ENCODE results near the gene MRPL2. TPM values are rescaled to one million over a fixed set of nuclear protein-coding genes. Genes with fewer than 3 reads are reported as not detected.
"Not testable (repeated sequence)": the region's sequence is repeated elsewhere in the genome, so short reads cannot be mapped to it uniquely, and the experiment has no call there.

The MRPL2 gene
- total RNA-seq, 1 donor from 2014 or later: 17.3 TPM

DNA sequence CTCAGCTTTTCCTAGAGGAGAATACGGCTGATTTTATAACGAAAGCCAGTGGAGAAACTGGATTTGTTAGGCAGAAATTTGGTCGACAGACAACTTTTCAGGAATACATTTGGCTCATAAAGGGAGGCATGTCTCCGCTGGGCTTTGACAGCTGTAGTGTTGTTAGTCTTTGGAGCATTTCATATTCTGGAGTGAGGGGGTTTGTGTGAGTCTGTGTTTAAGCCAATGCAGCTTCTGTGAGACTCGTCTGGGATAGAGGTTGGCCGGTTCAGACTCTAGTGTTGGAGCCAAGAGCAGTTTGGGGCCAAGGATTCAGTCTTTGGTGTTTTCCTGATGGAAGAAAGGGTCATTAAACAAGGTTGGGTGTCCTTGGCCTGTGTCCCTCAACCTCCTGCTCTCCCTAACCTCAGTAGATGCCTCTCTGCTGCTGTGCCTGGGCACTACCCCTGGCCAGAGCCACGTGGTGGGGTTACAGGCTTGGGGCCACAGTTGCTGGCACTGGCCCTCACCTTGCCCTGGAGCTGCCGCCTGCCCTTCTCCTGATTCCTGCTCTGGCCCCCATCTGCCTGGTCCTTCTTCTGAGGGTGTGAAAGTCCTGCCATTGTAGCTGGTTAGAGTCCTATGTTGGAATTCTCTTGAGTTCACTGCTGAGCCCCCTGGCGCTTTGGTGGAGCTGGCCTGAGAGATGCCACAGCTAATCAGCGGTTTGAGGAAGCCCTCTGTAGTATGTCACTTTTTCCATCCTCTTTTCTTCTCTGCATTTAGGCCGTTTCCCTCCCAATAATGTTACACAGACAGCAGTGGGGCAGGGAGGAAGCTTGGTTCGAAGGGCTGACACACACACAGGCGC lies 23.8 kb upstream of the MRPL2 start:
- DNase-seq: peak; percentile 54

DNA sequence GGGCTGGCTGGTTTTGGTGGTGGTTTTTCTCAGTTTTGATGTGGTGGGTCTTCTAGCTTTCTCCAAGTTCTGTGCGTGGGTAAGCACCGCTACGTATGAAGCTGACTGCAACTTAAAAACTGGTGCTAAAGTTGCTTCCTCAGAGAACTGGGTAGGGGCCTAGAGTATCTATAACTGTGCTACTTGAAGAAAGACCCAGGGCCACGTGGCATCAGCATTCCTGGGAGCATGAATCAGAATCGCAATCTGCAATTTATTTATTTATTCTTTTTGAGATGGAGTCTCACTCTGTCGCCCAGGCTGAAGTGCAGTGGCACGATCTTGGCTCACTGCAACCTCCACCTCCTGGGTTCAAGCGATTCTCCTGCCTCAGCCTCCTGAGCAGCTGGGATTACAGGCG lies 22.7 kb upstream of the MRPL2 start:
- DNase-seq: not testable (repeated sequence)

DNA sequence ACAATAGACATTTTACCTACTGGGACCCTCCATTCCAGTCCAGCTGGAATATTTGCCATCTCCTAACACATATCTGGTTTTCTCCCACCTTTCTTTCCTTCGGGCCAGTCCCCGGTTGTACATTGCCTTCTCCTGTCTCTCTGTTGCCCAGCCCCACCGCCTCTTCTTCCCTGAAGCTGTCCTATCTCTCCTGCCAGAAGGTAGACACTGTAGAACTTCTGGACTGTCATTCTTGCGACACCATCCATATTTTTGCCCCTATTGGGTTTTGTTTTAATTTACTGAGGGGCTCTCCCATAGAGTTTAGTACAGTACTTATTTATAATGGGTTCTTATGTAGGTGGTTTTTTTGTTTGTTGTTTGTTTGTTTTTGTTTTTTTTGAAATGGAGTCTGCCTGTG lies 21.8 kb upstream of the MRPL2 start:
- no peak for DNase-seq

DNA sequence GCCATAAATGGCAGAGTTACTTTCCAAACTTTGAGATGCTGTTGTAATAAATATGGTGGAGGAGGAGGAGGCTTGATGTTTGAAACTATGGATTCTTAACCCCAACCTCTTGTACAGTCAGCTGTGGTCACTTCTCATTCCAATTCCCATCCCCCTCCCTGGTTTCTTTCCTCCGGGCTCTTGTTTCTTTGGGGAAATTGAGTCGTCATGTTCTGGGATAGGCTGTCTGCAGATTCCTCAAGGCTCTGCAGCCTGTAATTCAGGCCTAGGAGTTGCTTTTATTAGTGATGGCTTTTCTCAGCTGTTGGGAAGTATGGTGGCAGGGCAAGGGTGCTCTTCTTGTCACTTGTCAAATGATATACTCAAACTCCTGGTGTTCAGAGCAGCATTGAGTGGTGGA lies 19.5 kb upstream of the MRPL2 start:
- no peak for DNase-seq

DNA sequence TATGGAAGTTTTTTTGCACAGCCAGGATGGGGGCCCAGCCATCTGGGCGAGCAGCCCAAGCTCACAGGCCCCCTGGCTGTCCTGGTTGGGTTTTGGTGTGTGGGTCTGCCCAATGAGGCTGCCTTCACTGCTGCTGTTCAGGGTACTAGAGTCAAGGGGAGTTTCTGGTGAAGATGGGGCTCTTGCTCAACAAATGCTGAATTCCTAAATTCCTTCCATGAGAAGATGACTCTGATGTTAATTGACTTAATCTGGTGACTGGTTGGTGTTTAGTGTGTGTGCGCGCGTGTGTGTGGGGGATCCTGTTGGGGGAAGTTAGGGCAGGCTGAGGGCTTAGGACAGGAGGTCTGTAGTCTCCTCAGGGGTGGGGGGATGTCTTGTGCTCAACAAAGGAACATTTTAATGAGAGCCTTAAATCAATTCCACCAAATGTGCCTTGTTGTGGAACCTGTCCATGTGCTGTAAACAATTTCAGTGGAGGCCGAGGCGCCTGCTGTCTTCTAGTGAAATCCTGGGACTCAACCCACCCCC lies 18.8 kb upstream of the MRPL2 start:
- DNase-seq: peak; percentile 82

DNA sequence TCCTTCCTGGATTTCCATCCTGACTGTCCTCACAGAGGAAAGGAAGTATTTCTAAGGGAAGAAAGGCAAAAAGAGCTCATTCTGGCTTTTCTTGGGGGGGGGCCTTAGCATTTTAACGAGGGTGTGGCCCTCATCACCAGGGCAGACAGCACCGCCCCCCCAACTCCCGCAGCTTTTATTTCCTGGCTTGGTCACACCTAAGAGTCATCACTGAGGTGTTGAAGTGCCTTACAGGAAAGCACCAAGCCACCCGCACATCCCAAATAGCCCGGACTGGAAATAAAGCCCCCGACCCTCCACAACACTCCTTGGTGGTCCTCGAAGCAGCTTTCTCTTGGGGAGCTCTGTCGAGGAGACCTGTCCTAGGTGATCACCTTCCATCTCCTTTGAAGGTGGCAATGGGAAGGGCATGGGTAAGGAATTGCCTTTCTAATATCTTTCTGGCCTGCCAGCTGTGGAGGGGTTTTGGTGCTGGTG lies 18.1 kb upstream of the MRPL2 start:
- no peak for DNase-seq

DNA sequence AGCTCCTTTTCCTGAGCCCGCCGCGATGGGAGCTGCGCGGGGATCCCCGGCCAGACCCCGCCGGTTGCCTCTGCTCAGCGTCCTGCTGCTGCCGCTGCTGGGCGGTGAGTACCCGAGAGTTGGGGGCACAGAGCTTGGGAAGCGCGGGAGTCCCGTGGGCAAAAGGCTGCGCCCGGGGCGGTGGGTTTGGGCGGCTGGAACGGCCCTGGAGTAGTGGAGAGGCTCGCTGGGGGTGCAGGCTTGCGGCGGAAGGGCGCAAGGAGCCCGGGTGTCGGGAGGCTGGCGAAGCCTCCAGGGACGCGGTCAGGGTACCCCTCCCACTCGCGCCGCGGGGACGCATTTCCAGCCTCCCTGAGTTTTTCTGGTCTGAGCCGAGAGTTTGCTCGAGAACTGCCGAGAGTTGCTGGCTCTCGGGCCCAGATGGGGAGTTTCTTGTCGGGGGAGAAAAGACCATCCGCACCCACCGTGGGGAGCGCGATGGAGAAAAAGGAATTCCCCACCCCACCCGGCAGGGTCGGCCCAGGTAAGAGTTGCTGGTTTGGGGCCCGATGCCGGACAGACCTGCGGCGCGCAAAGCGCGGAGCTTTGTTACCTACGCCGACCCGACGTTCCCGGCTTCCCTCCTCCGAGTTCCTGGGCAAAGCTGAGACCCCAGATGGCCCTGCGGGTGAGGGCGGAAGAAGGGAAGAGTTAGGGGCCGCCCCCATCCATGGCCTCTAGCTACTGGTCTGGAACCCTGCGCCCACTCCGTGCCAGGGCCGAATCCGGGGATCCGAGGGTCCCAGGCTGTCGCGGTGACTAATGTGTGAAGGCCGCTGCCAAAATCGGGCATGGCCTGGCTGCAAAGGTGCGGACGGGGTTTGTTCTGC lies 17.5 kb upstream of the MRPL2 start:
- DNase-seq: no peak

DNA sequence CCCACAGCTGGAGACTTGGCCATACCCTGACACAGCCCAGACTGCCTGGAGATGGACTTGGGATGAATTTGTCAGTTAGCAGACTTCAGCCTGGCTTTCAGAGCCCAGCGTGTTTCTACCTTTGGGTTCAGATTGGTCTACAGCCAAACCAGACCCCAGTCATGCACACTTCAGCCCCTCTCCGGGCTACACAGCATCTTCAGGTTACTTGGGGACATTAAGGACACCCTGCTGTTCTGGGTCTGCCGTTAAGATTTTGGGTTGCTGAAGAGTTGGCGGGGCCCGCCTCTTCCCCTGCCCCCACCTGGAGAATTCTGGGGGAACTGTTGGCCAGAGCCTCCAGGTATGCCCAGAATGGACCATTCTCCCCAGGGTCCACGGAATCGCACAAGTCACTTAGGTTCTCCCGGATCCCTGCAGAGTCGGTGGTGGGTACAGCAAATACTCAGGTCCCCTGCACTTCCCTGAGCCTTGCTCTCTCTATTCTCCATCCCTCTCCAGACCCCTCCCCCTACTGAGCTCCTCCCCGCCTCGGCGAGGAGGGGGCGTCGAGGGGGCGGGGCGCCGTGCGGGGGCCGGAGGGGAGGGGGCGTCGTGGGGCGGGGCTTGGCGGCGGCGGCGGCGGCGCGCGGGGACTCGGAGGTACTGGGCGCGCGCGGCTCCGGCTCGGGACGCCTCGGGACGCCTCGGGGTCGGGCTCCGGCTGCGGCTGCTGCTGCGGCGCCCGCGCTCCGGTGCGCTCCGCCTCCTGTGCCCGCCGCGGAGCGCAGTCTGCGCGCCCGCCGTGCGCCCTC lies 16.6 kb upstream of the MRPL2 start, which contains the start of gene PTK7:
TSS of gene PTK7 (plus strand) at position 645 of the 794 bp plus-strand sequence. CDS start 175 bp downstream, outside the sequence.
- DNase-seq: peak; percentile 75

DNA sequence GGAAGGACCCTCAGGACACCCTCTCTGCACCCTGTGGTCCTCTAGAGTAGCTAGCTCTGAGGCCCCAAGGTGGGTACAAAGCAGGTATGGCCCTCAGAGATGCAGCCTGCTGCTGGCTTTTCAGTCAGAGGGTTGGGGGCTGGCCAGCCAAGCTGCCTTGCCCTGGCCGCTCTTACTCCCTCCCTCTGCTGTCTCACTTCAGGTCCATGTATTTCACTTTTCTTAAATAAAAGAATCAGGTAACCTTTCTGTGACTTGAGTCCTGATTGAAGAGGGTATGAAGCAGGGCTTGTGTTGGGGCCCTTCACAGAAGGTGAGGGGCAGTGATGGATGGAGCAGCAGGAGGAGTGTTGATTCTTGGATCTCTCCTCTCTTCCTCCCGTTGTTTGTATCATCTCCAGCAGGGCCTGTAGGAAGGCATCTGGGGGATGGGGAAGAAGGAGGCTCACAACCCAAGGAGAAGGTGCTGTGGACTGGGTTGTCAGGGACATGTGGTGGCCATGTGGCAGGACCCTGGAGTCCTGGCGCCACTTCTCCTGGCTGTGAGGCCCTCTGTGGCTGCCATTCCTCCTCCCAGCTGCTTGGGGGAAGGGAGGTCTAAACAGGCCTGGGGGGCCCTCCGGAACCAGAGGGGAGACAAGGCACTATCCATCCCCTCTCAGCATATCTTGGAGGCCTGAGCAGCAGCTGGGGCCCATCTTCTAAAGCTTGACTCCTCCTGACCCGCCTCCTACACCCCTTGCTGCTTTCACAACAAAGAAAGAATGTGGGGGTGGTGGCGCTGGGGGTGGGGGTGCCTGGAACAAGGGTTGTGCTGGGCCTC lies 15.8 kb upstream of the MRPL2 start:
- peak; percentile 75 for DNase-seq

DNA sequence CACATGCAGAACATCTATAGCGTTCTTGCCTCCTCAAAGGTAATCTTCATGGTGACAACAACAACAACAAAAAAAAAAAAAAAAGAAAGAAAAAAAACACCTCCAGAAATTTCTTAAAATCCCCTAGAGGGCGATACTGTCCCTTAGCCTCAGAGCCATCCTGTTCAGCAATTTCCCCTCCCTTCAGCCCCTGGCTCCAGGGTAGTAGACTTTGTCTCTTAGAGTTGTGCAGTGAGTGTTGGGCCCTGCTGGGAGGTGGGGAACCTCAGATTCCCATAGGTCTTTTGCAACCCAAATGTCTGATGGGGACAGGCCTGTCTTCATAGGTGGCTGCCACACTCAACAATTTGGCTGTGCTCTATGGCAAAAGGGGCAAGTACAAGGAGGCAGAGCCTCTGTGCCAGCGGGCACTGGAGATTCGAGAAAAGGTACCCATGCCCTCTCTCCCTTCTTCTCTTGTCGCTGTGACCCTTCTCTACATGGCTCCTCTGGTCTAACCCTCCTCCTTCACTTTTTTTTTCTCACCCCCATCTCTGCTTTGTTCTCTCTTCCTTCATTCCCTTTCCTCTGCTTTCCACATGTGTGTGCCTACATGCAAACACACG lies 10.9 kb upstream of the MRPL2 start:
- peak; percentile 47 for DNase-seq

DNA sequence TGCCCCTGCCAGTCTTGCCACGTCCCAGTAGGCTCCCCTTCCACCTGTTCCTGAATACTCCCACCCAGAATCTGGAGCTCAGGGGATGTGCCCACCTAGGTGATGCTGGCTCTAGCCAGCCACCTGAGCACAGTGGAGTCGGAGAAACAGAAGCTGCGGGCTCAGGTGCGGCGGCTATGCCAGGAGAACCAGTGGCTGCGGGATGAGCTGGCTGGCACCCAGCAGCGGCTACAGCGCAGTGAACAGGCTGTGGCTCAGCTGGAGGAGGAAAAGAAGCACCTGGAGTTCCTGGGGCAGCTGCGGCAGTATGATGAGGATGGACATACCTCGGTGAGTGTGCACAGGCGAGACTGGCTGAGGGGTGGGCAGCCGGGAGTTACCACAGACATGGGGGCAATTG lies 3.6 kb upstream of the MRPL2 start:
- no peak for DNase-seq

DNA sequence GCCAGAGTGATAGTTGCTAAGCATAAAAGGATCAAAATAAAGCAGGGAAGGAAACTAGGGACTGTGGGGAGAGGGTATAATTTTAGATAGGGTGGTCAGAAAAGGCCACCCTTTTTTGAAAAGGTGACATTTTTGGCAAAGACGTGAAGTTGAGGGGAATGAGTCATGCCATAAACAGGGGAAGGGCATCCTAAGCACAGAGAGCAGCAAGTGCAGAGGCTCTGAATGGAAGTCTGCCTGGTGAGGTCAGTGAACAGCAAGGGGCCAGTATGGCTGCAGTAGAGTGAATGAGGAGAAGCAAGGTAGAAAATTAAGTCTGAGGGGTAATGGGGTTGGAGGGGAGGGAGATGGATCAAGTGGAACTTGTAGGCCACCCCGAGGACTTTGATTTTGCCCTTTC lies 2.6 kb upstream of the MRPL2 start:
- DNase-seq: no peak

DNA sequence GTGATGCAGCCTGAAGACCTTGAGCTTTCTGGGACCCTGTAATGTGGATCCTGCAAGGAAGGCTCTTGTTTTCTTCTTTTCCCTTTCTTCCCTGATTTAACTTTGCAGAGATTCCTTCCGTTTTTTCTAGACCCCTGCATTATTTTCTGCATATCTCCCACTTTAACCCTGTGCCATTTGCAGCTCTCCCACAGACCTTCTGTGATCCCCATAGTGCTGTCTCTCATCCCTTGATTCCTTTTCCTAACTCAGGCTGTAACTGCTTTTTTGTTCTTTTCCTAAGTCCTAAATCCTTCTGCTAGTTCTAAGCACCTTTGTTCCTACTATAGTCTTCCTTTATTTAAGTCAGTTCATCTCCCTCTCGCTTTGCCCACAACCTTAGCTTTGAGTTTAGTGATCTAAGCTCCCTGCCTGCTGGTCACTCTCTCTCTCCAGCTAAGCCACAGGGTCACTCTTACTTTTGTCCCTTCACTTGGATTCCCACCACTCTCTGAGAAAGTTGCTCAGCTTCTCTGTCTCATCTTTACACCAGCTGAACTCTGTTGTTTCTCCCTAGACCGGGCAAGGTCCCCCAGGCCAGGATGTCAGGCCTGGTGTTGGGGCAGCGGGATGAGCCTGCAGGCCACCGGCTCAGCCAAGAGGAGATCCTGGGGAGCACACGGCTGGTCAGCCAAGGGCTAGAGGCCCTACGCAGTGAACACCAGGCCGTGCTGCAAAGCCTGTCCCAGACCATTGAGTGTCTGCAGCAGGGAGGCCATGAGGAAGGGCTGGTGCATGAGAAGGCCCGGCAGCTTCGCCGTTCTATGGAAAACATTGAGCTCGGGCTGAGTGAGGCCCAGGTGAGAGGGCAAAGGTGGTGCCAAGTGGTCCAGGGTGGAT lies 1.8 kb upstream of the MRPL2 start:
- DNase-seq: no peak

DNA sequence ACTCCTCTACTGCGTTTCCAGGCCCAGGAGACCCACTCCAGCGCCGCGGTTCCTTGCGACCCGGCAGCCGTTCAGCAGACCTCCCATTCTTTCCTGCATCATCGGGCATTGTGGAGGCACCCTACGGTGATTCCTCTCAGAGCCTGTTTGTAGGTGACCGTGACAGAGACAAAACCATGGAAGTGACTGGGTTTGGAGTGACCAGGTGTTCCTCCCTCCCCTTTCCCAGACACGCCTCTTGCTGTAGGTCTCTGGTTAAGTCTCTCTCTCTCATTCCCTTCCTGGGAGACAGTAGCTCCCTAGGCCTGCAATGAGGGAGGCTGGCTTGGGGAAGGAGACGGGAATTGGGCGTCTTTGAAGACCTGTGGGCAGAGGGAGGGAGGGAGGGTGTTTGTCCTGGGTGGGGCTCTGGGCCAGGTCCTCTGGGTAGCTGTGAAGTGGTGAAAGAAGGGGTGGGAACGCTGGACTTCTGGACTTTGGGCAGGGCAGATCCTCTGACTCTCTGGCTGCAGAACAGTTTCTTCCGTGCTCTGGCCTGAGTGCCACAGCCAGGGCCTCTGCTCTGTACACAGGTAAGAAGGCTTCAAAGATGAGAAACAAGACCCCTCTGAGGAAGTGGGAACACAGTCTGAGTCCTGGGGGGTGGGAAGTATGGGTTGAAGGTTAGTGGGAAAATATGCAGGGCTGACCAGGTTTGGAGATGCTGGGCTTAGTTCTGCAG lies 960 bp upstream of the MRPL2 start:
- no peak for DNase-seq

DNA sequence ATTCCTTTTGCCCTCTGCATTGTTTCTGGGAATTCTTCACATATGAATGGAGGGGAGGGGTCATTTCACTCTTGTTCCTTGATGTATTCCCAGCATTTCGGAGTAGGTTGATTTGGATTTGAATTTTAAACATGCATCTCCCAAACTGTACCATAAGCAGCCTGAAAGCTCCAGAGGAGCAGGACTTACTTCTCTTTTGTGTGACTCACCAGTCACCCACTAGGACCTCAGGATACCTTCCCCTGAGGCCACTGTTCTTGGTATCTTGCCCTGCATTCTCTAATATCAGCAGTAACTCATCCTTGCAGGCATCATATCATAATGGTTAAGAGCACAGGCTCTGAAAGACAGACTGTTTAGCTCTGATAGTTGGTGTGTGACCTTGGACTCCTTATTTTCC lies 703 bp downstream of the MRPL2 start:
- DNase-seq: no peak

DNA sequence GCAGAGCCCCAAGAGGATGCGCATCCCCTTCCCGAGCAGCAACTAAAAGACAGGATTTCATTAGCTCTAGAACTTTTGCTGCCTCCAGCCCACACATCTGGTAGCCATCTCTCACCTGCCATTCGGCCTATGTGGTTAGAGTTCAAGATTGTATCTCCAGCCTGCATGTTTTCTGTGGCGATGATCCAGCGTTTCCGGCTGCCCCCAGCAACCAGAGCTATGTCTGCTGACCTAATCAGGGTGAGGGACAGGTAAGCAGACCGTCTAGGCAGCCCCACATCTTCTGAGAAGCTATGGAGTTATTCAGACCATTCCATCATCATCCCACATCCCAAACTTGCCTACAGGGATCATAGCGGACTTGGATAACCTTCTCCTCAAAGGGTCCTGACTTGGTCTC lies 3.3 kb downstream of the MRPL2 start:
- DNase-seq: no peak

DNA sequence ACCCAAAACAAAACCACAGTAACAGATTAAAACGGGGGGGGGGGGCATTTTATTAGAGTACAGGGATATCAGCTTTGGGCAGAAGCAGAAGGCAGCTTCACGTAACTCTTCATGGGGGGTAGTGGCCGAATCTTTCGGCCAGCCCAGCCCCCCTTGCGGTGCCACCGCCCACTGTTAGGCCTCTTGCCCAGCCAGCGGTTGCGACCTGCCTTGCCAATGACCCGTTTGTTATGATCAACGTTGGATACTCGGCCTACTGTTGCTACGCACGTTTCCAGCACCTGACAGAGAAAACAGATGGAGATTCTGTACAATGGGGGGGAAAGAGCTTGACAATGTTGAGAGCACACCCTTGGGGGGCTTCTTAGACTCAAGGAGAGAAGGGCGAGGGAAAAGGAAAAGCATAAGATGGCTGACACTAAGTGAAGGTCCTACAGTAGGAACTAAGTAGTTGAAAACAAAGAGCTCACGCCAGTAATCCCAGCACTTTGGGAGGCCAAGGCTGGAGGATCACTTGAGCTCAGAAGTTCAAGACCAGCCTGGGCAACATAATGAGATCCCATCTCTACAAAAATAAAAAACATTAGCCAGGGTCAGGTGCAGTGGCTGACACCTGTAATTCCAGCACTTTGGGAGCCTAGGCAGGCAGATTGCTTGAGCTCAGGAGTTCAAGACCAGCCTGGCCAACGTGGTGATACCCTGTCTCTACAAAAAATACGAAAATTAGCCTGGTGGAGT lies 4.9 kb downstream of the MRPL2 start:
- DNase-seq: no peak

DNA sequence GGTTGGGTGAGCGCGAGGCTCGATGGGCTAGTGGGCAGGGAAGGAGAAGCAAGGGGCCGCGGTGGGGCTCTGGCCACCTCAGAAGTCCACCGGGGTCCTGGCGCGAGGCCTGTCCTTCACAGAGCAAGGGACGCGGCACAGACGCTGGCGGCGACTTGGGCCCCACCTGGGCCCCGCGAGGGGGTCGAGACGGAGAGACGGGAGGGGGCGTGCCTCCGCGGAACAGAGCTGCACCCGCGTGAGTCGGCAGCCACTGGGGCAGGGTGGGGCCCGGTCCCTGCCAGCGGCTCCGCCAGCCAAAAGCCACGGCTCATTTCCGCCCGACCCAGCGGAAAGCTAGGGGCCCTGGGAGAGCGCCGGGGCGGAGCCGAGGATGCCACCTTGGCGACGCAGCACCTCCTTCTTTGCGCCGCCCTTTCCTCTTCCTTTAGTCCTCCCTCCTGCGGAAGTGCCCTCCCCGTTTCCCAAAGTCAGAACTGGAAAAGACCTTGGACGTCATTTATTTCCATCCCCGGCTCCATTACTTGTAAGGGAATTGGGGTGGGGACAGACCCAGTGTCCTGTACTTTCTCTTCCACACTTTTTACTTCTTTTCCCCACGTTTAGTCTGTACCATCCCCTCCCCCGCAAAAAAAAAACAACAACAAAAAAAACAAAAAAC lies 5.6 kb downstream of the MRPL2 start, which contains the start of gene CUL7:
TSS of gene CUL7 (minus strand) at position 307 of the 661 bp plus-strand sequence. CDS start 1,063 bp downstream, outside the sequence.
- DNase-seq: peak; percentile 97
